GM18909 (cell line): Measurements from ENCODE around the gene TPBGL.

Source experiments
- ATAC-seq: cut with Tn5 transposase; IDR thresholded peaks from one replicate; pipeline ENCODE4 v1.9.1; 2021; ENCODE audit warnings: mild to moderate bottlenecking; ENCODE audit not compliant: unreplicated experiment, poor library complexity

Gene TPBGL

GRCh38 chr11:75208446-75208845 is 32.1 kb upstream of the TPBGL start:
- ATAC-seq, result no peak

GRCh38 chr11:75212411-75212810 is 28.2 kb upstream of the TPBGL start:
- no peak for ATAC-seq

DNA sequence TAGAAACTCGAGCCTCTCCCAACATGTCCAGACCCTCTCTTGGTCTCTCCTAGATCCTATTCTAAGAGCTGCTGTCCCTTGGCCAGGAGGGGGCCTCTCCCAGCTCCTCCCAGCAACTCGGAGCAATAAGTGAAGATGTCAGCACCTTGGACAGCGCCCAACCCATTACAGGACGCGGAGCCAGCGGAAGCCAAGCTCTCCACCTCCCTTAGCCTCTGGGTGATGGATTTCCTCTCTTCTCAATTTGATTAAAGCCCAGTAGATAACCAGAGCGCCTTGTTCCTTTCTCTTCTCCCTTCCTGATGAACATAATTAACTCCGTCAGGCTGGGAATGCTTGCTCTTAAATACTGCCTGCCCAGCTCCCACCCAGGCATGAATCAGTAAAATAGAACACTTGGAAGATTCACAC is 26.2 kb upstream of the TPBGL start:
- ATAC-seq, result no peak

GRCh38 chr11:75214843-75215242 is 25.7 kb upstream of the TPBGL start:
- no peak for ATAC-seq

- ATAC-seq, result no peak
These were observed 20.7 kb upstream of the TPBGL start for GRCh38 chr11:75219869-75220268.

- ATAC-seq, result no peak
These were observed 16.5 kb upstream of the TPBGL start for GRCh38 chr11:75223954-75224643.

- ATAC-seq, result no peak
These were observed 14.8 kb upstream of the TPBGL start for GRCh38 chr11:75225794-75226193.

- no peak for ATAC-seq
These were observed 11.1 kb upstream of the TPBGL start for GRCh38 chr11:75229466-75229865.

DNA sequence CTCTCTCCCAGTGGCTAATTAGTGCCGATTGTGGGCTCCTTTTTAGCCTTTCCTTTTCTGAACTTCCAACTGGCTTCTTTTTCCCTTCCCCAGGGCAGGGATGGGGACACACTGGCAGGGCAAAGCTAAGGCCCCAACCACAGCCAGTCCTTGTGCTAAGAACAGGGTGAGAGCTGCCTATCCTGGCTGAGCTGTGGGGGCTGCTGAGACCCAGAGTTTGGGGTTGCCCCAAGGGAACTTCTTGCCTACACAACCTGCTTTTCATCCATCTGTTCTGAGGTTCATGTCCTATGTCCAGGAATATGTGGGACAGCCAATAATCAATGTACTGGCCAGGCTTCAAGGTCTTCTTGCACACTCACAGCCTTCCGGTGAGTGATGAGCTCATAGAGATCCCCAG is 10.0 kb upstream of the TPBGL start:
- no peak for ATAC-seq

- no peak for ATAC-seq
These were observed 6.8 kb upstream of the TPBGL start for GRCh38 chr11:75233754-75234172.

- ATAC-seq, result no peak
These were observed 4.5 kb upstream of the TPBGL start for GRCh38 chr11:75236062-75236461.

DNA sequence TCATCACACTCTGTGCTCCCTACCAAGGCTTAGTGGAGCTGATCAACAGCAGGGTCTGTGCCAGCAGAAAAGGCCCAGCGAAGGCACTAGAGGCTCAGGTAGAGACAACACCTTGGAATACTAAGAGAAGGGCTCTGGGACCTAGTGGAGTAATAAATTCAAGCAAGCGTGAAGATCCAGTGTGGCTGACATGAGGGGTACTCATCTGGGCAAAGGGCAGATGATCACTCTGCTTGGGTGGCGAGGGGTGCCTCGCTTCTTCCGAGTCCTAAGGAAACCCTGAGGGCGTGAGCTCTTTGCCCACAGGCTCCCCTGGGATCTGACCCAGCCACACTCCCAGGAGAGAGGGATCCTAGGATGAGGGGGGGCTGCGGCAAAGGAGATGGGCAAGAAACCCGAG is 3.5 kb upstream of the TPBGL start:
- ATAC-seq, result no peak

- no peak for ATAC-seq
These were observed 1.8 kb upstream of the TPBGL start for GRCh38 chr11:75238595-75239440.

DNA sequence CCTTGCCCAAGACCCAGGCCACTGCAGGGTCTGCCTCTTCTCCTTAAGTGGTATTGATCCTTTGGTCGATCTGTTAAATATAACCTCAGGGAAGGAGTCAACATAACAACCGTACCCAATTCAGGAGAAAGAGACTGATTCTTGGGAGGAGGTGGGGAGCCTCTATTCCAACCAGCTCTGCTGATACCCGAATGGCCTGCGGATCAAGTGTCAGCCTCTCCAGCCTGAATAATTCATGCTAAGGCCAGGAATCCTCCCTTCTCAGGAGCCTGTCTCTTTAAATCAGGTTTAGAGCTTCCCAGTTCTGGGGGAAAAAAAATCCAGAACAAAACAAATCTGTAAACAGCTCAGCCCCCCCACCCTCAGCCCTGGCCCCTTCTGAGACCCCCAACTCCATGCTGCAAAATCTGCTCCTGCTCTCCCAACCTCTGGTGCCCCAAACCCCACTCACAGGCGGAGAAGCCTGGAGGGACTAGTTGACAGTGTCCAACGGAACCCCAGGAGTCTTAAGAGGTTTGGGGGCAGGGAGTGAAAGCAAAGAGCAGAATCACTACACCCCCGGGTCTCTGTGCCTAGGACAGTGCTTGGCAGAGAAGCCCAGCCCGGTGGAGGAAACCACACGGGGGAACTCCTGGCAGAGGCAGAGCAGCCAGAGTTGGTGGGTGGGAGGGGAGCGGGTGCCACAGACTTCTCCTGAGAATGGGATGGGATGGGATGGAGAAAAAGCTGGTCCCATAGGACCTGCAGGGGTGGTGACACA is 863 bp upstream of the TPBGL start:
- no peak for ATAC-seq

- ATAC-seq, result peak; percentile 84
These were observed 697 bp downstream of the TPBGL start for GRCh38 chr11:75241036-75241905.

DNA sequence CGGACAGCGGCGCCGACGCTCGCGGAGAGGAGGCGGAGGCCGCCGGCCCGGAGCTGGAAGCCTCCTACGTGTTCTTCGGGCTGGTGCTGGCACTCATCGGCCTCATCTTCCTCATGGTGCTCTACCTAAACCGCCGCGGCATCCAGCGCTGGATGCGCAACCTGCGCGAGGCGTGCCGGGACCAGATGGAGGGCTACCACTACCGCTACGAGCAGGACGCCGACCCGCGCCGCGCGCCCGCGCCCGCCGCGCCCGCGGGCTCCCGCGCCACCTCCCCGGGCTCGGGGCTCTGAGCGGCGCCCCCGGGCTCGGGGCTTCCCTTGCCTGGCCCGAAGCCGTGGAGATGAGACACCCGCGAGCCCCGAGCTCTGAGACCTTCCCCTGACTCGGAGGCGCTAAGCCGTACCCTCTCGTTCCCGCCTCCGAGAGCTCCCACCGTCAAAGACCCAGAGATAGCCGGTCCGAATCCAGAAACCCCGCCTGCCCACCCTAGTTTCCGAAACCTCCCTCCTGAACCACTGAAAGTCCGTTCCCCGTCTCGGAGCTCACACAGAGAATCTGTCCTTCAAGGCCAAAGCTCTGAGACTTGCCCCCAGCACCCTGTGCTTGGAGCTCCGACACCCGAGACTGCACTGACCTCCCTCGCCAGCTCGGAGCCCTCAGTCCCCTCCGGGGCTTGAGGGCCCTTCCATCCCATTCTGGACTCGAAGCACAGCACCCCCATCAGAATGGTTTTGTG is 1.5 kb downstream of the TPBGL start:
- peak; percentile 16 for ATAC-seq

- no peak for ATAC-seq
These were observed 2.4 kb downstream of the TPBGL start for GRCh38 chr11:75242722-75243600.

DNA sequence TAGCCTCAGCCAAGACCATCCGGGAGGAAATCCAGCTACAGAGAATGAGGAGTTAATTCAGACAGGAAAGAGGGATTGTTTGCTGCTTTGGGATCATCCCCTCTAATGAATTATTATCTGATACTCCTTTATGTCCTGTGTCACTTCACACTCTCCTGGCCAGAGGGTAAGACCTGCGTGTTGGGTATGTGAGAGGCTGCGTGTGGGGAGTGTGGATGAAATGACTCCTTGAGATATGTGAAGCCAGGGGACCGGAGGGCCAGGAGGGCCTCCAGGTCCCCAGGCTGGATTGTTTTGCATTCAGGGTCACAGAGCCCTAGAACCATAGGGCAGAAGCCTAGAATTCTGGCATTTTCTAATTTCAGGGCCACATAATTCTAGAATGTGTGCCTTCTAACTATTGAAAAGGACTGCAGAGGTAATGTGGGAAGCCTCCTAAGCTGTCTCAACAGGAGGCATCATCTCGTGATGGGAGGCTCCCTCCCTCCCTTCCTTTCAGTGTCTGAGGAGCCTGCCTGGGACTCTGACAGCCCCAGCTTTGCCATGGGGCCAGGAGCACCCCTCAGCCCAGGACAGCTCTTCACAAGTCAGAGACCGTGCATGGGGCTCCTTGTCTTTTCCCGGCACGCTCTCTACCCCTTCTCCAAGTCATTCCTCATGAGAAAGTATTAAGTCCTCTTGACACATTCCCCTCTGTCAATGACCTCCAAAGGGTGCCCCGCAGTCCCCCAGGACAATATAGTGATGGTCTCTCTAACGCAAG is 3.7 kb downstream of the TPBGL start:
- ATAC-seq, result no peak
